ENCODE measurements around the gene HAUS7.
A peak's percentile ranks its signal among the peaks of the same experiment; 100 is the strongest.

HAUS7 gene

GRCh38 chrX:153507484-153508178 is 37.3 kb upstream of the HAUS7 start:
- peaks cover 14% of the 10 kb centered on the region; the same call in 1 of the 2 replicates for H3K27me3 ChIP-seq (ENCODE audit: insufficient read depth, low read depth)
- no peaks in the 10 kb centered on the region for H3K36me3 ChIP-seq (ENCODE audit: insufficient read depth)
- no peak overlapping the region for H3K4me2 ChIP-seq
- no peak overlapping the region for H3K27ac ChIP-seq
- H3K9ac ChIP-seq = no peak overlapping the region
- no peak overlapping the region for H2AFZ ChIP-seq (ENCODE audit: low read depth)
- no peak overlapping the region for H3K4me3 ChIP-seq (IDR thresholded peaks at IDR 0.05; ENCODE audit: insufficient read depth, low read depth, low read length)
- peak; percentile 83 for TF ChIP-seq CTCF (conservative IDR thresholded peaks at IDR 0.05; ENCODE audit: low read depth, low read length)
- no peaks in the 10 kb centered on the region for H3K4me1 ChIP-seq (ENCODE audit: low read depth, poor library complexity, severe bottlenecking)
- H3K79me2 ChIP-seq (ENCODE audit: insufficient read depth, low read depth) = no peaks in the 10 kb centered on the region
- H4K20me1 ChIP-seq (ENCODE audit: insufficient read depth) = no peaks in the 10 kb centered on the region

GRCh38 chrX:153505361-153505760 is 35.0 kb upstream of the HAUS7 start:
- H3K9ac ChIP-seq = no peak overlapping the region
- H3K4me2 ChIP-seq = no peak overlapping the region
- H3K4me1 ChIP-seq (ENCODE audit: low read depth, poor library complexity, severe bottlenecking) = no peaks in the 10 kb centered on the region
- peaks cover 15% of the 10 kb centered on the region; the same call in 1 of the 2 replicates for H3K27me3 ChIP-seq (ENCODE audit: insufficient read depth, low read depth)
- no peaks in the 10 kb centered on the region for H3K36me3 ChIP-seq (ENCODE audit: insufficient read depth)
- no peaks in the 10 kb centered on the region for H4K20me1 ChIP-seq (ENCODE audit: insufficient read depth)
- no peak overlapping the region for H2AFZ ChIP-seq (ENCODE audit: low read depth)
- no peak overlapping the region for H3K27ac ChIP-seq
- H3K79me2 ChIP-seq (ENCODE audit: insufficient read depth, low read depth) = no peaks in the 10 kb centered on the region
- no peak for TF ChIP-seq CTCF (conservative IDR thresholded peaks at IDR 0.05; ENCODE audit: low read depth, low read length)
- H3K4me3 ChIP-seq (IDR thresholded peaks at IDR 0.05; ENCODE audit: insufficient read depth, low read depth, low read length) = no peak overlapping the region

- H3K4me2 ChIP-seq = no peak overlapping the region
- H2AFZ ChIP-seq (ENCODE audit: low read depth) = no peak overlapping the region
- no peak overlapping the region for H3K9ac ChIP-seq
- no peaks in the 10 kb centered on the region for H4K20me1 ChIP-seq (ENCODE audit: insufficient read depth)
- no peak overlapping the region for H3K27ac ChIP-seq
- no peaks in the 10 kb centered on the region for H3K36me3 ChIP-seq (ENCODE audit: insufficient read depth)
- peaks cover 17% of the 10 kb centered on the region; the same call in 1 of the 2 replicates for H3K27me3 ChIP-seq (ENCODE audit: insufficient read depth, low read depth)
- H3K4me1 ChIP-seq (ENCODE audit: low read depth, poor library complexity, severe bottlenecking) = no peaks in the 10 kb centered on the region
- no peak overlapping the region for H3K4me3 ChIP-seq (IDR thresholded peaks at IDR 0.05; ENCODE audit: insufficient read depth, low read depth, low read length)
- TF ChIP-seq CTCF (conservative IDR thresholded peaks at IDR 0.05; ENCODE audit: low read depth, low read length) = no peak
- no peaks in the 10 kb centered on the region for H3K79me2 ChIP-seq (ENCODE audit: insufficient read depth, low read depth)
Observed at GRCh38 chrX:153504445-153505016, 34.2 kb upstream of the HAUS7 start.

GRCh38 chrX:153502796-153503195 is 32.4 kb upstream of the HAUS7 start:
- Histone ChIP-seq H3K27ac (no peak overlapping the region), H3K36me3 (ENCODE audit: insufficient read depth) (no peaks in the 10 kb centered on the region), H3K79me2 (ENCODE audit: insufficient read depth, low read depth) (no peaks in the 10 kb centered on the region), H4K20me1 (ENCODE audit: insufficient read depth) (no peaks in the 10 kb centered on the region), H3K27me3 (ENCODE audit: insufficient read depth, low read depth) (peaks cover 13% of the 10 kb centered on the region; the same call in 1 of the 2 replicates), H3K4me1 (ENCODE audit: low read depth, poor library complexity, severe bottlenecking) (no peaks in the 10 kb centered on the region), H3K4me3 (IDR thresholded peaks at IDR 0.05; ENCODE audit: insufficient read depth, low read depth, low read length) (no peak overlapping the region), H3K4me2 (no peak overlapping the region), H3K9ac (no peak overlapping the region), H2AFZ (ENCODE audit: low read depth) (no peak overlapping the region)
- no peak for TF ChIP-seq CTCF (conservative IDR thresholded peaks at IDR 0.05; ENCODE audit: low read depth, low read length)

All from KMS-11 (cell line).